ENCODE measurements around the gene ERI3.

The ERI3 gene

DNA sequence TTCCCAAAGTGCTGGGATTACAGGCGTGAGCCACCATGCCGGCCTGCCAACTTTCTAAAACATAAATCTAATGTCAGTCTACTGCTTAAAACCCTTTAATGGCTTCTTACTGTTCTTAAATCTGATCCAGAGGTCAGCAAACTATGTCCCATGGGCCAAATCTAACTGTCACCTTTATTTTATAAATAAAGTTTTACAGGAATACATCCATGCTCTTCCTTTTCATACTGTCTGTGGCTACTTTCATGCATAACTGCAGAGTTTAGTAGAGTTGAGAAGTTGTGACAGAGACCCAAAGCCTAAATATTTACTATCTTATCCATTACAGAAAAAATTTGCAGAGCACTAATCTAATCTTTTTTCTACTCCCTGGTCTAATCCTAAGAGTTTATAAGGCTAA, 3.8 kb downstream of the ERI3 start:
- no peak for DNase-seq (ENCODE audit: low read depth in 2 of 2)

DNA sequence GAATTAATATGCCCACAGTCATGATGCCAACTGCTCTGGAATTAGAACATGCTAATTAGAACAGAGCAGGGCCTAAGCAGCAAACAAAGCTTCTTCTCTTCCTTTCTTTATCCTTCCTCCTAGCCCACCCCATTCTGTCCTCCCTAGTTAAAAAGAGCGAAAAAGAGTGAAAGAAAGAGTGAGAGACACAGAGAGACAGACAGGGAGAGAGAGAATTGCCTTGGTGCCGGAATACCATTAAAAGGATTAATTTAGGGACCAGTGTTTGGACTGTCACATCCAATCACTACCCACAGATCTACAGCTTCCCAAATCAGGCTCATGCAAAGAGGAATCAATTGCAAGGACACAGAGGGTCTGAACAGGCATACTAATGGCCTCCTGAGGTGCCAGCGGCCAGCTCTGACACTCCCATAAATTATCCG, 7.0 kb downstream of the ERI3 start:
- no peak for DNase-seq (ENCODE audit: low read depth in 2 of 2)

DNA sequence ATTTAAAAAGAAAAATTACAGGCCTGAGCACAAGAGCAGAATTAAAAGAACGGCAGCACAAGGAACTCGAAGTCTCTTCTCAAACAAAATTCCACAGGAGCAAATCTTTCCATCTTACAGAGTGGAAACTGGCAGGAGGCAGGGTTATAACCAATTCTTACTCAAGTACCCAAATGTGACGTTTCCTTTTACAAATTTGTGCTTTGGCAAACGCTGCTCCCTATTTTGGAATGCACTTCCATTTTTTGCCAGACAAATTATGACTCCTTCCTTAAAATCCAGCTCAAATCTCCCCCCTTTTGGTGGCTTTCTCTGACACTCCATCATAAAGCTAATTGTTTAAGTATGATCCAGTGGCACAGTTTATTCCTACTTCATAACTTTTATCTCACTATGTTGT, 7.8 kb downstream of the ERI3 start:
- no peak for DNase-seq (ENCODE audit: low read depth in 2 of 2)

DNA sequence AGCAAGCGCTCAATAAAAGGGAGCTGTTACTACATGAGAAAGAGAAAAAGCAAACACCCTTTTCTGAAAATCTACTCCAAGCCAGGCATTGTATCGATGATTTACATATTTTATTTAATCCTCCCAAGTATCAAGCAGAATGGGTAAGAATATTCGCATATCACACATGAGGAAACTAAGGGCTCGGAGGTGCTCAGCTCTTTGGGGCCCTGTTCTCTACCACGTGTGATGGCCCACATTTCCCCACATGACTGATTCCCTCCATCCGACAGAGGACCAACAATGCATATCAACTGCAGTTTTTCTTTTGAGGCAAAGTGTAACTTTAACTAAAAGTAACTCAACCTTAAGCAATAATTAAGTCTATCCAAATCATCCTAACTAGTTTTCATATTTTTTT, 8.2 kb downstream of the ERI3 start:
- DNase-seq (ENCODE audit: low read depth in 2 of 2) = no peak

DNA sequence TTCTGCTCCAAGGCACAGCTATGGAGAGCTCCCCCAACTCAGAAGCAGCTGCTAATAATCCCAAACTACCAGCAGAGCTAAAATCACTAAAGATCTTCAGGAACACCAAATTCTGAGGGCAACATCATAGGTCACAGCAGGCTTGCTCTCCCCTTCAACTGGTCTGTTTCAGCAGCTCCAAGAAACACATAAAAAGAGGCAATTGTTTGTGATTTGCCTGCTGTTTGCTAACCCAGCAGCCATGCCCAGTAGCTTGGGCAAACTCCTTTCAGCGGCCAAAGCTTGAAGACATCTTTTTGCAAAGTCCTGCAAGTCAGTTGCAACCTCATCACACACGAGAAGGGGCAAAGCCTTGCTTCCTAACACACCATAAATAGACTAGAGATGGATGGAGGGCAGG, 8.9 kb downstream of the ERI3 start:
- no peak for DNase-seq (ENCODE audit: low read depth in 2 of 2)

DNA sequence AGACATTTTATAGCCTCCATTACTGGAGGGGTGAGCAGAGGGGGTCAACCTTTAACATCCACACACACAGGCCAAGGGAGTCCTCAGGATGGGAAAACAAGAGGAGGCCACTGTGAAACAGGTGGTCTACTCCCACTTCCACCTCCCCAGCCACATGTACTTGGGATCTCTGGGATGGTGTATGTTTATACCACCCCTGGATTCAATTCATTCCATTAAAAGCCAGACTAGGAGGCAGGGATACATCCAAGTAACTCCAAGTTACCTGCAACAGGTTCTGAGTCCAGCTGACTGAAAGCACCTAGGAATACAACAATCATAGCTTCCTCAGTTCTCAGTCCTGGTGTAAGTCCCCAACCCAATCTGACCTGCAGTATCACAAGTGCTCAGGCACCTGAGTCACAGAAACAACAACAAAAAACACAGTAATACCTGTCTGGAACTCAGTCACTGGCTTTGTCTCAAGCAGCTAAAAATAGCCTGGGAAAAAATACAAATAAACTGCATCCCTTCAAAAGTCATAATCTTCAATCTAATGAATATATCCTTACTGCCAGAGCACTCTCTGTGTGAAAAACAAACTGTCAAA, 9.8 kb downstream of the ERI3 start:
- DNase-seq (ENCODE audit: low read depth in 2 of 2) = no peak

DNA sequence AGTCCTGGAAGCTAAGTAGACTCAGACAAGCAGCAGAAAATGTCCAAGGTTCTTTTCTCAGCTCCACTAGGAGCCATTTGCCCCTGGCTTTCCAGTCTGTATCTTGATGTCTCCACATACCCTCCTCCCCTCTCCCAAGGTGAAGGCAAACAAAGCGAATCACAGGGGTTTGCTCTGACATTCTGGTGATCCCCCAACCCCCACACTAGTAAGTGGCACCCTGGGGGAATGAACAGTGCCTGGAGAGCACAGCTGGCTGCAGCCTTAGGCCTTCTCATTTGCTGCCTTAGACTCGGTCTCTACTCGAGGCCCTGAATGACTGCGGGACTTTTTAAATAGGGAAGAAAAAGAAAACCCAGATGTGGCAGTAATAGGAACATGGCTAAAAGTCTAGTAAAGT, 15.3 kb downstream of the ERI3 start:
- no peak for DNase-seq (ENCODE audit: low read depth in 2 of 2)

DNA sequence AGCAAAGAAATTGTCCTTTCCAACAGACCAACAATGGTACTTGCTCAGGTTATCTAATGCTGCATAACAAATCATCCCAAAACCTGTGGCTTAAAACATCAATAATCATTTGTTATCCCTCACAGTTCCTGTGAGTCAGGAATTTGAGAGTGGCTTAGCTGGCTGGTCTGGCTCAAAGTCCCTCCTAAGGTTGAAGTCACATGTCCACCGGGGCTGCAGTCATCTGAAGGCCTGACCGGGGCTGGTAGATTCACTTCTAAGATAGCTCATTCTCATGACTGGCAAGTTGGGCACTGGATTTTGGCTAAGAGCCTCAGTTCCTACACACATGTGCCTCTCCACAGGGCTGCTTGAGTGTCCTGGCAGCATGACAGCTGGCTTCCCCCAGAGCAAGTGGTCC, 16.9 kb downstream of the ERI3 start:
- DNase-seq (ENCODE audit: low read depth in 2 of 2) = no peak

DNA sequence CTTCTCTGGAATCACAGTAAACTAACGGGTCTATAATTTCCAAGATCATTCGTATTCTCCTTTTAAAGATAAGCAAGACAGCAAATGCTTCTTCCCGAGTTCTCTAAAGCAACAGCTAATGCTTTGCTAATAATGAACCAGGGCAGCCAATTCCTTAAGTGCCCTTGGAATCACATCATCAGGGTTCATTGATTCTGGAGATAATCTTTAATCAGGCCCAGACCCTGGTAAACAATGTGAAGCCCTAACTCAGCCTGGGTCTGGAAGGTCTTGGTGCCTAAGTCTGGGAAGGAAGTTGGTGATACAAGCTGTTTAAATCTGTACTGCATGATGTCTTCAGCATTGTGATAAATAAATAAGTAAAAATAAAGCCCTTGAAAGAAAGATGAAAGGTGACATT, 18.4 kb downstream of the ERI3 start:
- no peak for DNase-seq (ENCODE audit: low read depth in 2 of 2)

DNA sequence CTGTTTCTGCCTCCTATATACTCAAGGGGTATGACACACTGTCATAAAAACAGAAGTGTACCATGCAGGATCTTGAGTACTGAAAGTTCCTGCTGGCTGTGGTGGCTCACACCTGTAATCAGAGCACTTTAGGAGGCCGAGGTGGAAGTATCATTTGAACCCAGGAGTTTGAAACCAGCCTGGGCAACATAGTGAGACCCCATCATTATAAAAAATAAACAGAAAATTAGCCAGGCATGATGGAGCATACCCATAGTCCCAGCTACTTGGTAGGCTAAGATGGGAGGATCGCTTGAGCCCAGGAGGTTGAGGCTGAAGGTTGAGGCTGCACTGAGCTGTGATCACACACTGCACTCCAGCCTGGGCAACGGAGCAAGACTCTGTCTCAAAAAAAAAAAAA, 20.1 kb downstream of the ERI3 start:
- no peak for DNase-seq (ENCODE audit: low read depth in 2 of 2)

DNA sequence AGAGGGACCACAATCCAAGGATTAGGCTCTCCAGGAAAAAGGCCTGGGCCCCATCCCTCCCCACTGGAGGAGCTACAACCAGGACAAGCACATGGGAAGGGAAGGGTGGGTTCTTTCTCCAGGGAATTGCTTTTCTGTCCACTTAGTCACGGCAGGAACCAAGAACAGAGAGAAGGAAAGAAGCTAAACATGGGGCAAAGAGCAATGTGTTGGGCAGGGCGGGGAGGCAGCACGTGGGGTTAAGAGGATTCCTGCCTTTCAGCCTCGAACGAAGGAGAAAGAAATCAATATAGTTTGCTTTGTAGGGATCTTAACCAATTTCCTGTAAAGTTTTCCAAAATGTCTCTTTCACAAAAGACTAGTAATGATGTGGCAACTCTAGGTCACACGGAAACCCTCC, 21.7 kb downstream of the ERI3 start:
- no peak for DNase-seq (ENCODE audit: low read depth in 2 of 2)

DNA sequence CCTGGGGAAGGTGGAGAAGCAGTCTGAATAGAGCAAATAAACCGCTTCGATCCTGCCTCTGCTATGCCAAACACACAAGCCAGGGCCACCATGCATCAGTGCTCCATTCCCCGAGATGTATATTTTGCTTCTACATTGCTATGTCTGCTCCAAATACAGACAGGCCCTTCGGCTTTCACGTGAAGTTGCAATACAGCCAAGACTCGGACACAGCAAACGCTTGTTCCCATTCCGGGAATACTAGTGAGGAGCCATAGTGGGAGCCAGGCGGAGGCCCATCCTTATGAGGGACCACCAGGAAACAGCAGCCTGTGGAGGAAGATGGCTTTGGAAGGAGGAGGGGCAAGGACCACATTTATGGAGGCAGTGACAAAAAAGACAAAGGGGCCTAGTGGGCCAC, 22.6 kb downstream of the ERI3 start:
- no peak for DNase-seq (ENCODE audit: low read depth in 2 of 2)

DNA sequence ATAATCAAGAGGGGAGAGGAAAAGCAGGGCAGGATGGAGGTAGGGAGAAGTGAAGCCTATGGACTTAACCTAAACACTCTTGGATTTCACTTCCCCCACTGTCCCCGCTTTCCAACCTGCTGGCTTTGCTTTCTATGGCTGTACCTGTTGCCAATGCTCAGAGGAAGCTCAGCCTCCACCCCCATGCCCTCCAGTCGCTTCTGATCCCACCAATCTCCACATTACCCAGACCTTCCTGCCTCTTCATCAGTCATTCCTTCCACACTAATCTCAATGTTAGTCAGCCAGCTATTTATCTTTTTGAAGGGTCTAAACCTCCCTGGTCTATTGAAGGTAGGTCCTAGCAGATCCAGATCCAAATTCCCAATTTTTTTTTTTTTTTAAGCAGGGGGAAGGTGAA, 24.1 kb downstream of the ERI3 start:
- DNase-seq (ENCODE audit: low read depth in 2 of 2) = no peak

DNA sequence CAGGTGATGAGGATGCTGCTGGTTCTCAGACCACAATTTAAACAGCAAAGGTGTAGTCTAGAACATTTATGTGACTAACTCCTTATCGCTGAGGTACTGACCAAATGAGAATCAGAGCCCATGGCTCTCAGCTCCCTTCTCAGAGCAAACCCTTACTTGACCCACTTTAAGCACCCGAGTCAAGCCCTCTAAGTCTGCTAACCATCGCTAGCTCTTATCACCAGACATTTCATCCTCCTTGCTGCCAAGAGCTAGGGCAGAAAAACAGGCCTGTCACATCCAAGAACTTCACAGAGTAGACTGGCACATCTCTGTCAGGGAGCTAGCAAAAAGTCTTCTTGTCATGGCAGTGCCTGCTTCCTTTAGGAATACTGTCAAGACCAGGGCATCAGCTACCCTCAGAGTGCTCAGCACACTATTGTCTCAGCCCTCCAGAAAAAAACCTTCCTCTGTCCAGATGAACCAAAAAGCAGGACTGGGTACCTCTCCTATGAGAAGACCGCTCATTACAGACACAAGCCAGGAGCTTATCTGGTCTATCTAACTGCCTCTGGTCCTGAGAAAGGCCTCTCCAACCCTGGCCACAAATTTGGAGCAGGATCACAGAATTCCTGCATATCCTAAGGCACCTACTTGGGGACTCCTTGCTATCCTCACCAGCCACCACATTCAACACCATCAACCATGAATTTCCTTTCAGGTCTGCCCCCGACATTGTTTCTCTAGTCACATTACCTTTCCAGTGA, 26.2 kb downstream of the ERI3 start:
- no peak for DNase-seq (ENCODE audit: low read depth in 2 of 2)

DNA sequence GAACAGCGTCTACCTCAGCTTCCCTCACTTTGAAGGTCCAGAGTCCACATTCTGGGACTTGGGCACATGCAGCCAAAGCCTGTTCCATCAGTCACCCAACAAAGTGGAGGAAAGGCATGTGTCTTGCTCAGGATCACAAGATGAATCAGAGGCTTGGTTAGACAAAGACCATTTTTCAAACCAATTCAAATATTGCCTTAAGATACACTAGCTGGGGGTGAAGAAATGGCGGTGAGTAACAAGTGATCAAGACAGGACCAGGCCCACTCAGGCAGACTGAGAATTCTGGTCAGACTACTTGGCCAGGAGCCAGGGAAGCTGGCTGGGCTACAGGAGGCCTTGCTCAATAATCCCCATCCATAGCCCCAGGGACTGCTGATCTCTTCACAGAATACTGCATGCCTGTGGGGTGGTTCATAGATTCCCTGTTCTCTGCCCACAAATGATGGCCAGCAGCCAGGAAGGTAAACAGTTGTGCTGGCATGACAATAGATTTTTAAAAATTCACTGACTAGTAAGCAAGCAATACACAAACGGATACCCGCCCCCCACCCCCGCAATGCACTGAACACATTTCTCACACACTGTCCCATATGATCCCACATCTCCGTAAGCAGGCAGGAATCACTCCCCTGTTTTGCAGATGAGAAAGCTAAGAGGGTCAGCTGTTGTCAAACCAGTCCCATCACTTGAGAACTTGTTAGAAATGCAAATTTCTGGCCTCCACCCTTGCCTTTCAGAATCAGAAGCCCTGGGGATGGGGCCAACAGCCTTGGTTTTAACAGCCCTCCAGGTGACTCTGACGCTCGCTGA, 27.2 kb downstream of the ERI3 start:
- no peak for DNase-seq (ENCODE audit: low read depth in 2 of 2)

DNA sequence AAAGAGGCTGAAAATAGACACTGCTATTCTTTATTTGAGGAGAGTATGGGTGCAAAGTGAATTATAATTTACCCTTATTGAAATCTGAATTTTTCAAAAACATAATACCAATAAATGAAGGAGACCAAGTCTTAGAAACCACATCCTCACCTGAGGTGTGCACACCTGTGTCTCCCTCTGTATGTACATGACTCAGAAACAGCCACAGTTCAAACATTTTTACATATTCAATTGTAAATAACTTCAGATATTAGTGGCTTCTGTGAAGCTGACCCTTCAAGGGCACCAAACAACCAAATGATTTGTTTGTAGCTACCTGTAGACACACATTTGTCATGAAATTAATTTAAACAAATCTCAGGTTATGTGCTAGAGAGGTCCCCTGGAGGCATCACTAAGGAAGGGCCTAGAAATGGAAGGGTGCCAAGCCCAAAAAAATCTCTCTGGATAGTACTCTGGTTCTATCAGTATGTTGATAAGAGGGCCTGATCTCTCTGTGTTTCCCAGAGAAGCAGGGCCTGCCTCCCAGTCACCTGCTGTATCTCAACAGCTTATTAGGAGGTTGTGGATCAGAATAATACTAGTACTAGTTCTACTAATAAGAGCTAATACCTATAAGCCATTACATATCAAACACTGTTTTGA, 28.1 kb downstream of the ERI3 start:
- no peak for DNase-seq (ENCODE audit: low read depth in 2 of 2)

DNA sequence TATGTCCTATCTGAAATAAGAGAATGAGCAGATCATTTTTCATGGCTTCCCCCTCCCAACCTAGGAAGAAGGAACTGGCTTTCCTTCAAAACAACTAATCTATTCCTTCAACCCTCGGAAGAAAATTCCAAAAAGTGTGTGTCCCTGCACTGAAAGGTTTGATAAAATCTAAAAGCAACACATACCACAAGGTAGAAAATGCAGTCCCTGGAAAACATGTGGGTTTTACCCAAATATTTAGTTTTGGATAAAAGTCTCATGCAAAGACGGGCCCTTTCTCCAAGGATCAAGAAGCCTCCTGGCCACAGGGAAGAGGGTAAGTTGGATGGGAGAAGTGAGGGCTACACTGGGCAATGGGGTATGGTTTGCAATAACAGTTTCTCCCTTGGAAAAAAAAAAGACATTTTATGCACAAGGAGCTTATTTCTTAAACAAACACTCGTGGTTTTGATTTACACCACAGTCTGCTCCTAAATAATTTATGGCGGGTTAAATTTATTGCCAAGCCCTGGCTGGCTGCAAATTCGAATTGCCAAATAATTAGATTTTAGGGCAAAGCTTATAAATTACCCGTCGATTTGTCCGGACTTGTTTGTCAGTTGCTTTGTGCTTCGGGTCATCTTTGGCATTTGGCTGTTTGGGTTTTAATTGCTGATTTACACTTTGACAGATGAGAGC, 28.9 kb downstream of the ERI3 start:
- DNase-seq (ENCODE audit: low read depth in 2 of 2) = no peak

DNA sequence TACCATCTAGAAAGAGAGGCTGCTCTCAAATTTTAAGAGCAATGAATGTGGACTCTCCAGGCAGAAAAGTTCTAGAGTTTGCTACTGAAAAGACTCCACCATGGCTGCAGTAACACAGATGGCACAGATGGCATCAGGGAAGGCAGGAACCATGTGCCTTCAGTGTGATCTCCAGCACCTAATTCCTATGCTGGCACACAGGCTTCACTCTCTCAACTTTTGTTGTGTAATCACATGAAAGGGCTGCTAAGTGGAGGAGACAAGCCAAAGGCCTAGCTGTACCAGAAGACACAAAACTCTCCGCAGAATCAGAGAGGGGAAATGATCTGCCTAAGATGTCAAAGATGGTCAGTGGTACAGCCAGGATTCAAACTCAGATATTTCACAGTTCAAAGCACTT, 31.1 kb downstream of the ERI3 start:
- DNase-seq (ENCODE audit: low read depth in 2 of 2) = no peak

DNA sequence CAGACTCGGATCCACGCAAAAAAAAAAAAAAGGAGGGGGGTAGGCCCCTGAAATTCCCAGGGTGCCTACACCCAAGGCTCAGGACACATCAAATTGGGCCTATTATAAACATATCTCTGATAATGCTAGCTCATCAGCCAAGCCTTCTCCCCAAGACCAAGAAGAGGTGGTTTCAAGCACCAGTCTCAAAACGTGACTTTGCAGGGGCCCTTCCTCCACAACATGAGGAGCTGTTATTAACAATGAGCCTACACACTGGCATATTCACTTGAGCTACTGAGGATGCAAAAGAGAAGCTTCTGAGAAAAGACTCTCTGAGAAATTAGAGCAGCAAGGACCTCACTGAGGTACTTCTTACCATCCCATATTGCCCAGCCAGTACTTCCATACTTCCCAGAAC, 32.7 kb downstream of the ERI3 start:
- DNase-seq (ENCODE audit: low read depth in 2 of 2) = no peak

DNA sequence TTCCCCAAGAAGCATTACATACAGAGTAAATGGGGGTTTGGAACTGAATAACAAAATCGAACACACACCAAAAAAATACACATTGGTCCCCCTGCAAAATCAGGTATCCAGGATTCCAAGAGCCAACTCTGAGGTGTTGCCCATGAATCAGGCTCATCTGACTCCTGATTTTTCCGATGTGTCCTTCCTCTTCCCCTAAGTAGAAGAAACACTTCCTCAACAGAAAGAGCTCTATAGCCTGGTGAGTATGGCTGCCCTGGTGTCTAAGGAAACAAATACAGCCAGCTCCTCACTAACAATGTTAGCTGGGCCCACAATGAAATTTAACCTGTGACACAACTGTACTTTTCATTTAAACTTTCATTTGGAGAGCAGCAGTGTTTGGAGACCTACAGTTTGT, 33.6 kb downstream of the ERI3 start:
- DNase-seq (ENCODE audit: low read depth in 2 of 2) = no peak

DNA sequence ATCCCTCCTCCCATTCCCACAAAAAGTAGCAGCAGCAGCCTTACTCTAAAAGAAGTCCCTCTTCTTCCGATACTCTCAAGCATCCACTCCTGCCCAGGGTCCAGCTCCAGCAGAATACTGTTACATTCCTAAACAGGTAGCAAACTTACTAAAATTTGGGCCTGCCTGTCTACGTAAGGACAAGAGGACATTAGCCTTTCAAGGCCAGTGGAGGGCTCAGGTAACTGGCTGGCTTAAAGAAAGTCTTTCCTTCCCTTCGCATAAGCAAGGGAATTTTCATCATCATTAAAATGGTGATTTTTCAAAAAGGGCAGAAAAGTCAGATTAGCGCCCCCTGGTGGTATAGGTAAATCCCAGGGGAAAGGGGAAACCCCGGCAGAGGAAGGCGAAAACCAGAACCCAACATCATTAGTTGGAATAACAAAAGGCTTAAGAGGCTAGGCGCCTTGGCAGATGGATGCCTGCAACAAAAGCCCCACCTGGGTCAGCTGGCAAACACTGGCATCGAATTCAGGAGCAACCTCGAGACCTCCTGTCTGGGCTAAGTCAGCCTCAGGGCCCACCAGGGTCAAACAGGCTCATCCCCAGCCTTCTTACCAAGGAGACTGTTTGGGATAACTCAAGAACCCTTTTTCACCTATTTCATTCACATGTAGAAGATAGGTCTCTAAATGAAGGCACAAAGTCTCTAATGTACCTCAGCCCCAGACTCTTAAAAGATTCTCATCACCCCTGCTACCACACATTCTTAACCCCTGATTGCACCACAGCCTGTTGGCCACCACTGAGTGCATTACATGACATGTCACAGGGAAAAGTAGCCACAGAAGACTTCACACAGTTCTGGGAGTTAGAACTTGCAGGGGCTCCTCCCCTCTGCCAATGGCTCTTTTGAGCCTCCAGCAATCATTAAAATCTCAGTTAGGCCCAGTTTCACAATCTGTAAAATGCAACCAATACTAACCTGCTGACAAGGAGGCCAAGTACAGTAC, 36.7 kb downstream of the ERI3 start:
- DNase-seq (ENCODE audit: low read depth in 2 of 2) = peak; percentile 6 to 15
